H1 (cell line): ENCODE measurements around the gene TNRC6A. TPM values are rescaled to one million over a fixed set of nuclear protein-coding genes. Genes with fewer than 3 reads are reported as not detected.

Source experiments
- CHD7 ChIP-seq: fragments of 300-600 bp; sonication (generic); IDR thresholded peaks from 2 replicates; pipeline ENCODE4 v1.7.1; 2012; ENCODE audit warnings: low read length, moderate library complexity, mild to moderate bottlenecking, inconsistent platforms; ENCODE audit not compliant: insufficient replicate concordance
- polyA plus RNA-seq, 7 experiments: library from polyadenylated mRNA; depleted of rRNA in 3 of 7; stranded (reverse) in 5 of 7; unstranded in 2 of 7; fragments of >200 nt in 5 of 7; fragments of 200-250 nt in 2 of 7; gene quantifications; 1 replicate in 5 of 7; 2 replicates in 1 of 7; 4 replicates in 1 of 7; pipeline versions ENCODE4 v1.2.1 to v1.2.3, GENCODE V29; 2011 to 2013; ENCODE audit warnings: missing spikeins in 2 of 7, mixed read lengths in 2 of 7
- total RNA-seq: library from RNA; stranded (reverse); fragmentation: NEBNext Ultra II Directional; extraction: Animal tissue kit (Norgen Biotek cat#: 25700); gene quantifications from 2 replicates; pipeline ENCODE4 v1.2.1, GENCODE V29; 2021

TNRC6A gene
- total and polyA plus RNA-seq, 2 of the 8 experiments (the other 6 are each of a cell fraction or from before 2014, with no cell fraction given): 67.6 to 103 TPM

DNA sequence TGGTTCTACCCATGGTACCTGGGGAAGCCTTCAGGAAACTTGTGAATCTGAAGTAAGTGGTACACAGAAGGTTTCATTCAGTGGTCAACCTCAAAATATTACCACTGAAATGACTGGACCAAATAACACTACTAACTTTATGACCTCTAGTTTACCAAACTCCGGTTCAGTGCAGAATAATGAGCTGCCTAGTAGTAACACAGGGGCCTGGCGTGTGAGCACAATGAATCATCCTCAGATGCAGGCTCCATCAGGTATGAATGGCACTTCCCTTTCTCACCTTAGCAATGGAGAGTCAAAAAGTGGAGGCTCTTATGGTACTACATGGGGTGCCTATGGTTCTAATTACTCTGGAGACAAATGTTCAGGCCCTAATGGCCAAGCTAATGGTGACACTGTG, 60.4 kb downstream of the TNRC6A start (continued):
- no peak for TF ChIP-seq CHD7
- TF ChIP-seq, all 59 proteins: peak for 0
